CD4-positive, alpha-beta T cell treated with Interleukin-21 for 1 hour (primary cell): Measurements from ENCODE around the gene FBF1.
"Not testable (repeated sequence)": the region's sequence is repeated elsewhere in the genome, so short reads cannot be mapped to it uniquely, and the experiment has no call there.

Experiments
- DNase-seq: peaks from one replicate; pipeline ENCODE4 v3.0.0-alpha.2; 2020

The FBF1 gene

DNA sequence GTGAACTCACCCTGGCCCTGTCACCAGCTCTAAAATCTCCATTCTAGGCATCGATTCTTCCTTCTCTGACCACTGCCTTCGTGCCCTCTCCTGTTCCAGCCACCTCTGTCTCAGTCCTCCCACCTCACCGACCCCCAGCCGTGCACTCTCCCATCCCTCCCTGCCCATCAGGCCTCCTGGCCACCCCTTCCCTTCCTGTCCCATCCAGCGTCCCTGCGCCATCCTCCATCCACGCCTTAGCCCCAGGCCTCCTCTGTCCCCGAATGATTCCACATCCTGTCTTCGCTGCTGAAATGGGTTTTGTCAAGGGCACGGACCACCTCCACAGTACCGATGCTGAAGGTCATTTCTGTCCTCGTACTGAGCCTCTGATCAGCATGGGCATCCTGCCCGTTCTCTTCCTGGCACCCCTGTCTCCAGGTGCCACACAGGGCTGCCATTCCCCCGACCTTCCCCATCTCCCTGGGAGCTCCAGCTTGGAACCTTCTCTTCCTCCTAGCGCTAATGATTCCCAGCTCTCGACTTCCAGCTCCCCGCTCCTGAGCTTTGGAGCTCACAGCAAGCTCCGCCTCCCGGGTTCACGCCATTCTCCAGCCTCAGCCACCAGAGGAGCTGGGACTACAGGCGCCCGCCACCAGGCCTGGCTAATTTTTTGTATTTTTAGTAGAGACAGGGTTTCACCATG, 46.7 kb downstream of the FBF1 start:
- DNase-seq = no peak

DNA sequence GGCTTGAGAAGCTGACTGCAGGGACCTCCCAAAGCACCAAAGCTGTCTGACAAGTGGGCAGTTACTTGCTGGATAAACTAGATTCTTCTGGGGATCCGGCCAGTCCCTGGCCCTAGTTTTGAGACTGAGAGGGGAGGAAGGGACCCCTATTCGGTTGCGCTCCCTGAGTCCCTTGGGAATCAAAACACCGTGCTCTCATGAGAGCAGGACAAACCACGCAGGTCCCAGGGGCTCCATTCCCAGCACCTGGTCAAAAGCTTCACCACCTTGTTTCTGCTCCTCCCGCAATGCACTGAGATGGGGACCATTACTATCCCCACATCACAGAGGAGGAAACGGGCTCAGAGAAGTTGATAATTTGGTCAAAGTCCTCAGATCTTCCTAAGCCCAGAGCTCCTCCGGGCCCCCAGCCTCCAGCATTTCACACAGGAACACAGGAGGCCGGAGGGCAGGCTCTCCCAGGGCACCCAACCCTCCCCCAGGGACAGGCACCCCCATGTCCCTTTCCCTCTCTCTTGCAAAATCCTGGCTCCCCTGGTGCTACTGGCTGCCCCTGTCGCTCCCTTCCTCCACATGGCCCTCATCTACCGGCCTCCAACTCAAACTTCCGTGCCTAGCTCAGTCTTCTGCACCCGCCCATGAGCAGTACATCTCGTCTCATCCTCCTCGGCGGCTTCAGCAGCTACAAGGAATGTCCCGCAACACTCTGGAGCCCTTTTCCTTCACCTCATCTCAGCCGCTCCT, 47.4 kb downstream of the FBF1 start:
- no peak for DNase-seq

DNA sequence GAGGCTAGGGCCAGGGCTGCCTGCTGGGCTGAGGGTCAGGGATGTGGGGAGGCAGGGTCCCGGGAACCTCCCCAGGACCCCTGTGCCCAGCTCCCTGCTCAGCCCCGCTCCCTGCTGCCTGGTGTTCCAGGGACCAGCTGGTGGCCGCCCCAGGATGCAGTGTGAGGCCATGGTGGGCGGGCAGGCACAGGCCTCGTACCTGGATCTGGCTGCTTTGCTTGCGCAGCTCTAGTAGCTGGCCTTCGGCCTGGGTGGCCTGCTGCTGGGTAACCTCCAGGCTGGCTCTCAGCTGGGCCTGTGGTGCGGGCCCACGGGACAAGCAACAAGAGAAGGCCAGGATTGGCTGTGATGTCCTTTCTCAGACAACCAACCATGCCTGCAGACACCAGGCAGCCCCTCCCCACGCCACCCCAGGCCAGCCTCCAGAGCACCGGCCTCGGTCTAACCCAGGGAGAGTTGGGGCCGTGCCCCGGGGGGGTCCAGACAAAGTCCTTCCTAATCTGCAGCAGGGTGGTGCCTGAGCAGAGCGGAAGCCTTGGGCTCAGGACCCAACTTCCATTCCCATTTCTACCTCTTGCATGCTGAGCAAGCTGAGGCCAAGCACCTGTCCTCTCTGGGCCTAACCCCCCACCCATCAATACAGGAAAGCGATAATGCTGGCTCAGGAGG, 48.2 kb downstream of the FBF1 start:
- no peak for DNase-seq

DNA sequence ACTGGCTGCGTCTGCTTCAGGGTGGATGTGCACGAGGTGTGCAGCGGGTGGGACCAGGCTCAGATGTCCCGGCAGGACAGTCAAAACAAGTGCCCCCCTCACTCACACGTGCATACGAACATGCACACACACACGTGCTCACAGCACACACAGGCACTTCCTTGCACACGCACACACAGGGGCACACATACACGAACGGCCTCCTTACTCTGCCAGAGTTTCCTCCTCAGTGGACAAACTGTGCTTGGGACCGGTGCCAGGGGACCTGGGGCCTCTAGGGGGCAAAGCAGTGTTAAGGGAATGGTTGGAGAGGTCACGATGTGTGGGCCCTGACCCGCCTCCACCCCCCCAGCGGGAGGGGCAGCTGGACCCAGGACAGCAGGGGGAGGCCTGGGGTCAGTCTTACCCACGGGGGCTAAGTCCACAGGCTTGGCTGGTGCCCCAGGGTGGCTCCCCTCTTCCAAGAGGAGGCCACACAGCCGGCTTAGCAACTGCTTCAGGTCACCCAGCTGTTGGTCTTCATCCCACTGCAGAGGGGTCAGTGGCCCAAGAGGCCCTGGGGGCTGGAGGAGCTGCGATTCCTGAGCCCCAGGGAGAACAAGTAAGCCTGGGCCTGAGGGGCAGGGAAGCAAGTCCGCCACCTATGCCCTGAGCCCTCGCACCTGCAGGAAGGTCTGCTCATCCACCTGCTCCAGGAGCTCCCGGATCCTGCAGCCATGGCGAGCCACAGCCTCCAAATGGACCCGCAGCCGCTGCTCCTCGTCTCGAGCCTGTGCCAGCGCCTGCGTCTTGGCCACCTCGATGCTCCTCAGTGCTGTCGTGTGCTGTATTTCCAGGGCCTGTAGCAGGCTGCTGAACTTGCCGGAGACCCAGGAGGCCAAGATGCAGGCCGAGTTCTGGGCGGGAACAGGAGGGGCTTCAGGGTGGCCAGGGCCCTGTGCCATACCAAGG, 49.0 kb downstream of the FBF1 start:
- DNase-seq = no peak

DNA sequence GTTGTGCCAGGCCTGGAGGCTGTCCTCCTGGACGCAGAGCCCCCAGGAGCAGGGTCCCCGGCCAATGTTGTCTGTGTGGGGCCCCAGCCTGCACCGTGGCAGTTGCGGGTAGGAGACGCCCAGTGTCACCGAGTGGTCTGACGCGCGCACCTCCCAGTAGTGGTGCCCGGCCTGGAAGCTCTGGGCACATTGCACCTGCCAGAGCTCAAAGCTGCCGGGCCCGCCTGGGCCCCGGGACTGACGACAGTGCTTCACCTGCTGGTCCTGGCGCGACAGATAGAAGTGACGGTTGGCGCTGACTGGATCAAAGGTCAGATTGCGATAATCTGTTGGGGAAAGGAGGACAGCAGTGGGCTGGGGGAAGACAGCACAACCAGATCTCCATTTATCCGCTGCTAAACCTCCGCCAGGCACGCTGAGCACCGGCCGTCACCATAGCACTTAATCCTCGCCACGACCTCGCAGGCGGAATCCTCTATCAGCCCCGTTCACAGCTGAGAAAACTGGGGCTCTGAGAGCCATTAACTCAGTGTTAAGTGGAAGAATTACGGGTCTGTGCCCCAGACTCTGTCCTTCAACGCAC, 49.7 kb downstream of the FBF1 start:
- DNase-seq = no peak

DNA sequence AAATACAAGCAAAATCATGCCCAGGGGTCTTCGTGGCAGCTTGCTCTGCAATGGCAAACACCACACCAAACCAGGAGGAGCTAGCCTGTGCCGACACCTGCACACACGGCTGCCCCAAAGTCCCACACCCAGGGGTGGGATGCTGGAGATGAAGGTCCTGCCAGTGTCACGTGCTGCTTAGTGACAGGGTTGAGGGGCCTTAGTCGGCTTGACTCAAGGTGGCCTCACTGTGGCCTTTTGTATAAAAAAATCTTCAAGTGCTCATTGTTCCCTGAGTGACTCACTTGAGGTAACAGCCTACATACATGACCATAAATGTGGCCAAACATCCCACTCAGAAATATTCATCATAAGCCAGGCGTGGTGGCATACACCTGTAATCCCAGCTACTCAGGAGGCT, 51.4 kb downstream of the FBF1 start:
- no peak for DNase-seq

DNA sequence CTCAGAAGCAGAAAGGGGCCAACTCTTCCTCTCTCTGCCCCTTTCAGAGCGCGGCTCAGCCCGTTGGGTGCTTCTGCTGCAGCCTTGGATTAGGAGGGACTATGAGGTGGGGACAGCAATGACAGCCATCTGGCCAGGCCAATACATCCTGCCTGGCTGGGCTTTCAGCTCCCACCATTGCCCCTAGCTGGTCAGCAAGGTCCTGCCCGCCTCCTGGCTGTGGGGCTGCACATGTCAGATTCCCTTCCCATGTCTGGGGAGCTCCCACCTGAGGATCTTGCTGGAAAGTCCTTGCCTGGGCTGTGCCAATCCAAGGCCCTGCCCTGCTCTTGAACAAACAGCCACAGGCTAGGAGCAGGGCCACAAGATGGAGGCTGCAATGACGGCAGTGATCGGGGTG, 52.4 kb downstream of the FBF1 start:
- DNase-seq = no peak

DNA sequence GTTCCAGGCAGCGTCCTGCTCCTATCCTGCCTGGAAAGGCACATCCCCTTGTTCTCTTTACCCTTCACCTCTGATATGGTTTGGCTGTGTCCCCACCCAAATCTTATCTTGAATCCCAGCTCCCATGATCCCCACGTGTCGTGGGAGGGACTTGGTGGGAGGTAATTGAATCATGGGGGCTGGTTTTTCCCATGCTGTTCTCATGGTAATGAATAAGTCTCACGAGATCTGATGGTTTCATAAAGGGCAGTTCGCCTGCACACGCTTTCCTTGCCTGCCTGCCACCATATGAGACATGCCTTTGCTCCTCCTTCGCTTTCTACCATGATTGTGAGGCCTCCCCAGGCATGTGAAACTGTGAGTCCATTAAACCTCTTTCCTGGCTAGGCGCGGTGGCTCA, 55.0 kb downstream of the FBF1 start:
- not testable (repeated sequence) for DNase-seq

DNA sequence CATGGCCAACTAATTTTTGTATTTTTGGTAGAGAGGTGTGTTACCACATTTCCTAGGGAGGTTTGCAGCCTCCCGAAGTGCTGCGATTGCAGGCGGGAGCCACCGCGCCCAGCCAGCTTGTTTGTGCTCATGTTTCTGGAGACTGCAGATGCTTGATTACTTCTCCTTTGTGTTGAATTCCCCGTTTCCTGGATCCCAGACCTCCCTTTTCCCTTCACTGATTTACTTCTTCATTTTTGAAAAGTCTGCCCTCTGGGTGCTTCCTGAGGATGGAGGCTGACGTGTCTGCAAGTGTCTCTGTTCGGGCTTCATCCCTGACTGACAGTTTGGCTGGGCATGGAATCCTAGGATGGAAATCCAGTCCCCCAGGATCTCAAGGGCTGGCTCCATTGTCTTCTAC, 55.4 kb downstream of the FBF1 start:
- DNase-seq = no peak

DNA sequence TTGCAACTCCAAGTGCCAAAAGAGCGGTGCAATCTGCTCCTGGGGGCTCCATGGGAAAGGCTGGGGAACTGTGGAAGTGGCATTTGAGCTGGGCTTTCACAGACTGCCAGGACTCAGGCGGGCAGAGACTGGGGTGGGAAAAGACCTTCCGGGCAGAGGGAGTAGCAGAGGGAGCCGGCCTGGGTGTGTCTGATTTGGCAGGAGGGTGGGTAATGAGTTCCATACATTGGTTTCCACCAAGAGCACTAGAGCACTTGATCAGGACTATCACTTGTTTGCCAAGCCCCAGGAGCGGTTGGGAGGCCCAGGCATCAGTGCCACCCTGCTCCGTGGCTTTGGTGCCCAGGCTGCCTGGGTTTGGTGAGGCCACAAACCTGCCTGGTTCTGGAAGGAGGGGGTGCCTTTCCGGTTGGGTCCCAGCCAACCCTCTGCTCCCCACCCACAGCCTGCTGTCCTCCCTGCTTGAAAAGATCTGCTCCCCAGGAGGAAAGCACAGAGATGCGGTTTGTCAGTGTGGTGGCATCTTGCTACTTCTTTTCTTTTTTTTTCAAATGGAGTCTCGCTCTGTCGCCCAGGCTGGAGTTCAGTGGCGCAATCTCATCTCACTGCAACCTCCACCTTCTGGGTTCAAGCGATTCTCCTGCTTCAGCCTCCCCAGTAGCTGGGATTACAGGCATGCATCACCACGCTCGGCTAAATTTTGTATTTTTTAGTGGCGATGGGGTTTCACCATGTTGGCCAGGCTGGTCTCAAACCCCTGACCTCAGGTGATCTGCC, 59.0 kb downstream of the FBF1 start:
- peak; percentile 45 for DNase-seq

DNA sequence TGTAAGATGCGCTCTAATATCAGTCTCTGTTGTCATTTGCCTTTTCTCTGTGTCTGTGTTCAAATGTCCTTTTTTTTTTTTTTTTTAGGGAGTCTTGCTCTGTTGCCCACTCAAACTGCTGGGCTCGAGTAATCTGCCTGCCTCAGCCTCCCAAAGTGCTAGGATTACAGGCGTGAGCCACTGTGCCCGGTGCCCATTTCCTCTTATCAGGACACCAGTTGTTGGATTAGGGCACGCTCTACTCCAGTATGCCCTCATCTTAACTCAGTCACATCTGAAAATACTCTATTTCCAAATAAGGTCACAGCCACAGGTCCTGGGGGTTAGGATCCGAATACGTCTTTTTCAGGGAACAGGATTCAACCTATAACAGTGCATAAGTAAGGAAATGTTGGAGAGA, 60.6 kb downstream of the FBF1 start:
- DNase-seq = no peak

DNA sequence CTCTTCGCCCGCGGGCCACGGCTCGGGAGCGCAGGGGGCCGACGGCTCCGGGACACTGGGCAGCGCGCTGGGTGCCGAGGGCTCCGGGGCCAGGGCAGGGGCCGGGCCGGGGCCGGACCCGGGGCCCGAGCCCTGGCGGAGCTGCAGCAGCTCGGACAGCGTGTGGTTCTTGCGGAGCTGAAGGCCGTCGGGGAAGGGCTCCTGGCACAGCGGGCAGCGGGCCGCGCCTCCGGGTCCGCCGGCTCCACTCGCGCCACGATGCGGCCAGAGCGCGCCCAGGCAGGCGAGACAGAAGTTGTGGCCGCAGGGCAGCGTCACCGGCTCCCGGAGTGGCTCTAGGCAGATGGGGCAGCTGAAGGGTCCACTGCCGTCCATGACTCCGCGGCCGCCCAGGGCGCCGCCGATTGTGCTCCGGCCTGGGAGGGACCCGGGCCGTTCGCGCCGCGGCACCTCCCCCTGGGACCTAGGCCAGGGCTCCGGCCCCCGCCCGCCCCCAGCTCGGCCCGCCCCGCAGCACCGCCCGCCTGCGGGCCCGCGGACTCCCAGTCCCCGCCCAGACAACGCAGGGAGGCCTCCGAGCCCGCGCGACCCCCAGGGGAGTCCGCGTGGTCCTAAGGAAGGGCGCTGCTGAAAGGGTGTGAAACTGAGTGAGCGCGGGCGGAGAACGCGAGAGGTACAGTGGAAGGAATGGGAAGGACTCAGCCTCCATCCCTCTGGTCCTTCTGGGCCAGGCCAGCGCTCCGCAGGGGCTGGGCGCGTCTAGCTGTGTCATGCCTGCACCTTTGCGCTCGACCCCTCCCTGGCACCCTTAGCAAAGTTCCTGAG, 62.5 kb downstream of the FBF1 start, which contains the start of gene TRIM47:
Gene TRIM47 (minus strand): TSS at position 408 of the 825 bp plus-strand sequence. CDS start 33 bp downstream, at position 375.
- DNase-seq = no peak

DNA sequence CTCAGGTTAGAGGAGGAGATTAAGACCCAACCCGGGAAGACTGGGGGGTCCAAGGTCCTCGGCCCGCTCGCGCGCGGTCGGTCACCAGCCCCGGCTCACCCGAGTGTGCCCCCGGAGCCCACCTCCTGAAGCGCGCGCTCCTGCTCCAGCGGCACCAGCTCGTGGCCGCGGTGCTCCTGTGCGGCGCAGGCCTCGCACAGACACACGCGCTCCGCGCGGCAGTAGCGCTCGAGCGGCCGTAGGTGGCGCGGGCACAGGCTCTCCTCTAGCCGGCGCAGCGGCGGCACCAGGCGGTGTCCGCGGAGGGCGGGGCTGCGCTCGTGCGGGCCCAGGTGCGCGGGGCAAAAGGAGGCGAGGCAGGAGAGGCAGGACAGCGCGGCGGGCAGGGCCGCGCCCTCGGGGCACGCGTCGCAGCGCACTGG, 63.1 kb downstream of the FBF1 start:
- DNase-seq = peak; percentile 75

DNA sequence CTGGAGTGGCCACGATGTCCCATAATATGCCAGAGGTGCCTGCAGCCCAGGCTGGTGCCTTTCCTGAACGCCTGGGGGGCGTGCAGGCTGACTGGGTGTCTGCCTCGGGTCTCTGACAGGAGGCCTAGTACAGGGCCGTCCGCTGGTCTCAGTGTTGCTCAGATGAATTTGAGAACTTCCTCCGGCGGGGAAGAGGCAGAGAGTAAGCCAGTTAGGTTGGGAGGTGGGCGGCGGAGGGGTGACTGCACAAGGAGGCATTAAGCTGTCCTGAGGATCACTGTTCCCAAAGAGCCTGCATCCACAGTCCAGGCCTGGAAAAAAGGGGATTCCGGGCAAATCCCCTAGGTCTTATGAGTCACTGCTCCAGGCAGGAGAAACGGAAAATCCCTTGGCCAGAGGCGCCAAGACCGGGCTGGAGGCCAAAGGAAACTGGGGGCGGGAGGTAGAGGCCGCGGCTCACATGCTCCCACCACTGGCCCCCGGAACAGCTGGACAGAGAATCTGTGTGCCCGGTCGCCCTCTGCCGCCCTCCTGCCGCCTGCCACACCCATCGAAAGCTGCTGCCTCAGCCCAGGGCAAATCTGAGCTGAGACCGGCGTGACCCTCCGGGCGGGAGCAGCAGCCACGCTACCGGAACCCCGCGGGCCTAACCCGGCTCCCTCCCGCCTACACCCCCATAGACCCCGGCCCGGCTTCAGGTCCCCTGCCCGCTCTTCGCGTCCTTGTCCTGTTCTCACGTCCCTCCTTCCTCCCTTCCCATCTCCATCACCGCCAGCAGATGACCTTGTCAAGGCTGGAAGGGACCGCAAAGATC, 63.7 kb downstream of the FBF1 start:
- no peak for DNase-seq

DNA sequence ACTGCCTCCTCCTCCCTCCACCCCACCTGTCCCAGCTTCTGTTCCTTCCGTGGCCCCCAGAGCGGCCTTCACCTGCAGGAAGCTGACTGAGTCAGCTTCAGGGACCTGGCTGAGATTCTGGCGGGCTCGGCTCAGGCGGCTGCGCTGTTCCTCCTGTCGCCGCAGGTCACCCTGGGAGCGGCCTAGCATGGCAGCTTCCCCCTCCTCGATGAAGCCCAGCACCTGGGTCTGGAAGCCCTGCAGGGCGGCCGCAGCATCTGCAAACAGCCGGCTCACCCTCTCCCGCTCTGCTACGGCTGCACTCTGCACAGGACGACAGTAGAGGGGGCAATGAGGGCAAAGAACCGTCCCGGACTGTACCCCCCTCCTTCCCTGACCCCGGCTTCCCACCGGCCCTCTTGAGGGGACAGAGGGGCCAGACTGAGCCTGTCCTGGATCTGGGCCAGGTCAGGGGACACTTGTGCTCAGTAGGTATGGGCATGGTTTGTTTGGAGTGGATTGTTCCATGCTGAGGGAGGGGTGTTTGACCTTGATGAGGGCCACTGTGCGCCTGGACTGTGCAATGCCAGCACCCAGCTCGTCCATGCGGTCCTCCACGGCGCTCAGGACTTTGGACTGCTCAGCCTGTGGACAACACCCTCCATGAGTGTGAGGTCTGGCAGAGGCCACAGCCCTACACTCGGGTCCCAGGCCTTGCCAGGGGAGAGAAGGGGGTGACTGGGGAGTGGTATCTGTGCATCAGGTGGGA, 64.5 kb downstream of the FBF1 start:
- peak; percentile 83 for DNase-seq

DNA sequence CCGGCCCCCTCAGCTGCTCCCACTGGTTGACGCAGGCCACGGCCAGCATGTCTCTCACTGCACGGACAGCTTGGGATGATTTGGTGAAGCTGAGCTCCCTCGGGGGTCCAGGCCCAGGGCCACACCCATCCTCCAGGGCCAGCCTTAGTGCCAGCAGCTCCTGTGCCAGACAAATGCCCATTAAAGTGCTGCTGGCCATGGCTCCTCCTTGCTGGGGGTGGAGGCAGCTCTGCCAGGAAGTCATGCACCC, 65.0 kb downstream of the FBF1 start:
- no peak for DNase-seq

DNA sequence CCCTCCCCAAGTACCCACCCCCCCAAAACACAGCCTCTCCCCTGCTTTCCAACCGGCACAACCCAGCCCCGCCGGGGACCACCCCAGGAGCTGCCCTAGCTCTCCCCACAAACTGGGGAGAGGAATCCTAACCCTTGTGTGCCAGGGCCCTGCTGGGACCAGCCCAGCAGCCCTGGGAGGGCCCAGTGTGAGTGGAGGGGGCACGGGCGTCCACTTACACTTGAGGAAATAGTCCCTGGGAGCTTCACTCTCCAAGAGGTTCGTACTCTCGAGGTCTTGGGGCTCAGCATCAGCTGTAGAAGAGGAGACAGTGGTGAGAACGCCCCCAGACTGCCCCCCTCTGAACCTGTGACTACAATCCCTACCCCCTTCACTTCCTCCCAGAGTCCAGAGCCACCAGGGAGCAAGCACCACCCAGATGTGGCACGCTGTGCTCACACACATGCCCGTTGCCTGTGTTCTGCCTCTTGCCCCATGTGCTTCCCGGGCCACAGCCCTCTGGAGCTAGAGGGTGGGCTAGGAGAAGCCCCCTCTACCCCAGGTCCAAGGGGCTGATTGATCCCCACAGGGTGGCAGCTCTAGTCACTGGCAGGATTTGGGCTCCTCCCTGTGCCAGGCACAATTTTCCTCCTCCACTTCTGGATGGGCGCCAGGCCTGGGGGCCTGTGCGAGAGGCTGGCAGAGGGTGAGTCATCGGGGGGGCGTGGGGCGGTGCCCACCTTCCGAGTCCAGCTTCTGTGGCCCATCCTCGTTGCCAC, 65.5 kb downstream of the FBF1 start:
- no peak for DNase-seq
